PC-9 (cell line): Measurements from ENCODE around the gene GTF3C1.

Experiments used
- CTCF ChIP-seq: fragments of 200-600 bp; sonication (generic); conservative IDR thresholded peaks from 2 replicates; pipeline ENCODE4 v1.6.1; 2017; ENCODE audit warnings: mixed run types, antibody characterized with exemption, mild to moderate bottlenecking, moderate library complexity
- EZH2 ChIP-seq: fragments of 200-600 bp; sonication (generic); IDR thresholded peaks from 2 replicates; pipeline ENCODE4 v1.8.0; 2017; ENCODE audit warnings: antibody characterized with exemption, low read depth

GRCh38 chr16:27500801-27501200 is 48.9 kb downstream of the GTF3C1 start:
- TF ChIP-seq CTCF = no peak
- no peak for TF ChIP-seq EZH2
